WERI-Rb-1 (cell line): ENCODE results near the gene SLIT3.

ENCODE experiments used
- DNase-seq: peaks from one replicate; pipeline ENCODE4 v3.0.0-alpha.2; 2020
- H3K27ac ChIP-seq: fragments of 250-450 bp; sonication (Bioruptor Pico); 2 replicates; pipeline ENCODE4 v1.5.1; 2020; ENCODE audit warnings: mild to moderate bottlenecking, moderate library complexity
- H3K27me3 ChIP-seq: fragments of 250-450 bp; sonication (Bioruptor Pico); 2 replicates; pipeline ENCODE4 v1.5.1; 2021; ENCODE audit warnings: mild to moderate bottlenecking, low read depth, moderate library complexity; ENCODE audit not compliant: insufficient read depth, severe bottlenecking
- H3K36me3 ChIP-seq: fragments of 250-450 bp; sonication (Bioruptor Pico); 2 replicates; pipeline ENCODE4 v1.5.1; 2020; ENCODE audit warnings: mild to moderate bottlenecking, moderate library complexity
- H3K4me3 ChIP-seq: 2 replicates; pipeline ENCODE4 v1.5.1; 2011; ENCODE audit warnings: low read depth, mild to moderate bottlenecking, control low read depth, low read length
- H3K9me3 ChIP-seq: fragments of 250-450 bp; sonication (Bioruptor Pico); 2 replicates; pipeline ENCODE4 v1.5.1; 2021; ENCODE audit warnings: mild to moderate bottlenecking, moderate library complexity; ENCODE audit not compliant: severe bottlenecking
- CTCF ChIP-seq: IDR thresholded peaks from 2 replicates; pipeline ENCODE4 v1.5.1; 2011; ENCODE audit warnings: low read depth, mild to moderate bottlenecking, control low read depth, inconsistent platforms, low read length

The SLIT3 gene

GRCh38 chr5:168877132-168877892 is 423.6 kb downstream of the SLIT3 start:
- Histone ChIP-seq H3K27ac (no peak overlapping the region), H3K4me3 (no peak overlapping the region), H3K36me3 (no peaks in the 10 kb centered on the region), H3K27me3 (peaks cover 94% of the 10 kb centered on the region), H3K9me3 (no peaks in the 10 kb centered on the region)
- TF ChIP-seq CTCF, result no peak
- DNase-seq, result peak; percentile 33

DNA sequence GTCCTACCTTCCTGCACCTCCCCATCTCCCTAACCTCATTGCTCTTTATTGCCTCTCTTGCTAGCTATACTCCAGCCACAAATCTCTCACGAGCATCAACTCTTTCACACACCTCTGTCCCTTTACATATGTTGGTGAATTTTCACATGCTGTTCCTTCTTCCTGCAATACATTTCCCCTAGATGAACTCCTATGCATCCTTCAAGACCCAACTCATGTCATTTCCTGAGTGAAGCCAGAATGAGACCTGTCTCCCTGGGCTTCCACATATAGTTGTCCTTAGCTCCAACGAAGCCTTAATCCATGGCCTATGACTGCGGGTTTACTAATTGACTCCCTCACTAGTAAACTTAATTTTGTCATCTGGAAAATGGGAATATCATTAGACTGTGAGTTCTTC is 424.5 kb downstream of the SLIT3 start:
- no peak for TF ChIP-seq CTCF
- Histone ChIP-seq H3K27ac (no peak overlapping the region), H3K9me3 (no peaks in the 10 kb centered on the region), H3K36me3 (no peaks in the 10 kb centered on the region), H3K4me3 (no peak overlapping the region), H3K27me3 (peaks cover 96% of the 10 kb centered on the region)
- DNase-seq, result no peak

GRCh38 chr5:168875832-168876231 is 425.1 kb downstream of the SLIT3 start:
- no peak for TF ChIP-seq CTCF
- no peak overlapping the region for H3K27ac ChIP-seq
- no peaks in the 10 kb centered on the region for H3K36me3 ChIP-seq
- H3K4me3 ChIP-seq, result no peak overlapping the region
- no peaks in the 10 kb centered on the region for H3K9me3 ChIP-seq
- H3K27me3 ChIP-seq, result peaks cover 96% of the 10 kb centered on the region
- no peak for DNase-seq

DNA sequence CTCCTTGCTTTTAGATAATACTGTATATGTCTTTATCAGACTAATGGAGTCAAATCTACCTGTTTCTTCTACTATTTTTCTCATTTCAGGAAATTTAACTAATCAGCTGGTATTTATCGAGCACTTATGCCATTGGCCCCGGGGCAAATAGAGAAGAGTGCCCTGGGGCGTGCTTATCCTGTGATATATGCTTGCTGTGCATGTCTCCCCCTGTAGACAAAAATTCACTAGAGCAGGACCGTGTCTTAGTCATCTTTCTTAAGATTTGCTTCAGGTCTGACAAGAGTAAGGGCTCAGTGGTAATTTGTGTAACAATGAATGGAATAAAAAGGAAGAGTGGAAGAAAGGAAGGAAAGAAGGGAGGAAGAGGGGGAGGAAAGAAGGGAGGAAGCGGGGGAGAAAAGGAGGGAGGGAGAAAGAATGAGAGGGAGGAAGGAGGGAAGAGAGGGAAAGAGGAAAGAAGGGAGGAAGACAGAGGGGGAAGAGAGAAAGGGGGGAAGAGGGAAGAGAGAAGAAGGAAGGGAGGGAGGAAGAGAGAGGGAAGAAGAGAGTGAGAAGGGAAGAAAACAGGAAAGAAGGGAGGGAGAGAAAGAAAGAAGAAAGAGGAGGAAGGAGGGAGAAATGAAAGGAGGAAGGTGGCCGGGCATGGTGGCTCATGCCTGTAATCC is 426.1 kb downstream of the SLIT3 start:
- no peak for TF ChIP-seq CTCF
- Histone ChIP-seq H3K27me3 (peaks cover 95% of the 10 kb centered on the region), H3K27ac (no peak overlapping the region), H3K4me3 (no peak overlapping the region), H3K36me3 (no peaks in the 10 kb centered on the region), H3K9me3 (no peaks in the 10 kb centered on the region)
- DNase-seq, result no peak

DNA sequence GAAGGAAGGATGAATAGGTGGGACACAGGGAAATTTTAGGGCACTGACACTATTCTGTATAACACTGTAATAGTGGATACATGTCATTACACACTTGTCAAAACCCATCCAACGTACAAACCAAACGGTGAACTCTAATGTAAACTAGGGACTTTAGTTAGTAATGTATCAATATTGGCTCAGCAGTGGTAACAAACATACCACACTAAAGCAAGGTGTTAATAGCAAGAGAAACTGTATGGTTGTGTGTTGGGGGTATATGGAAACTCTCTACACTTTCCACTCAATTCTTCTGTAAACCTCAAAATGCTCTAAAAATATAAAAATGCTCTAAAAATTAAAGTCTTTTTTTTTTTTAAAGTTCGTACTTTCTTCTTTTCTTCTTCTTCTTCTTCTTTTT is 428.7 kb downstream of the SLIT3 start:
- DNase-seq, result no peak
- H3K36me3 ChIP-seq, result no peaks in the 10 kb centered on the region
- peaks cover 93% of the 10 kb centered on the region for H3K27me3 ChIP-seq
- H3K9me3 ChIP-seq, result no peaks in the 10 kb centered on the region
- H3K27ac ChIP-seq, result no peak overlapping the region
- TF ChIP-seq CTCF, result no peak
- H3K4me3 ChIP-seq, result no peak overlapping the region
